Esophagus squamous epithelium (tissue), 5 donors: ENCODE measurements around the gene CYB5B. TPM values are rescaled to one million over a fixed set of nuclear protein-coding genes. Genes with fewer than 3 reads are reported as not detected.

Experiments
- DNase-seq: peaks from one replicate; lab custom pipeline; 2025; lab: John Stamatoyannopoulos, UW
- H3K27ac ChIP-seq, 4 donors: fragments of 200-600 bp; sonication (generic); one replicate each; pipeline ENCODE4 v1.5.1; 2016 to 2019; ENCODE audit warnings: mild to moderate bottlenecking in 1 of 4
- H3K27me3 ChIP-seq, 4 donors: fragments of 200-600 bp; sonication (generic); 1 replicate in 3 of 4; 2 replicates in 1 of 4; pipeline versions ENCODE4 v1.5.1 to v1.6.0; 2017 to 2021; ENCODE audit warnings: antibody characterized with exemption in 1 of 4
- H3K36me3 ChIP-seq, 3 donors: fragments of 200-600 bp; sonication (generic); one replicate each; pipeline ENCODE4 v1.5.1; 2016 to 2019
- H3K4me1 ChIP-seq, 3 donors: fragments of 200-600 bp; sonication (generic); one replicate each; pipeline ENCODE4 v1.5.1; 2017 to 2019
- H3K4me3 ChIP-seq, 4 donors: fragments of 200-600 bp; sonication (generic); 1 replicate in 3 of 4; 2 replicates in 1 of 4; pipeline ENCODE4 v1.5.1; 2016 to 2019; ENCODE audit warnings: mild to moderate bottlenecking in 2 of 4, moderate library complexity in 1 of 4
- H3K9me3 ChIP-seq, 3 donors: fragments of 200-600 bp; sonication (generic); one replicate each; pipeline ENCODE4 v1.5.1; 2016 to 2019
- POLR2A ChIP-seq, 4 donors: fragments of 450-650 bp; IDR thresholded peaks; one replicate each; pipeline ENCODE4 v1.6.1; 2017; ENCODE audit warnings: antibody characterized with exemption in 4 of 4, mild to moderate bottlenecking in 4 of 4, moderate library complexity in 3 of 4
- WGBS, 2 donors: methylation state at CpG; one replicate each; pipeline ENCODE4 v1.1.5; 2018; 5-methylcytosine and 5-hydroxymethylcytosine counted together
- intact Hi-C: fragments of 100-400 bp; cut with DNase I; formaldehyde crosslinking; loops from one replicate; pipeline ENCODE4 v1.15.0; 2022
- total RNA-seq, 4 donors: library from RNA; depleted of rRNA; stranded (reverse); fragments of >200 nt; gene quantifications; one replicate each; pipeline ENCODE4 v1.1.0, GENCODE V29; 2016
- TF ChIP-seq, protein P1 (sequence below), 6 experiments: fragments of 450-650 bp in 4 of 6; fragments of 200-600 bp in 2 of 6; sonication (generic) in 2 of 6; IDR thresholded peaks; one replicate each; pipeline ENCODE4 v1.5.1; 2016 to 2019; ENCODE audit warnings: antibody characterized with exemption in 6 of 6, mild to moderate bottlenecking in 4 of 6, moderate library complexity in 4 of 6
- donor health status: DM: yes; HTN: yes; CAD: no.

Gene CYB5B
- total RNA-seq, 4 donors from 2014 or later = 23.7 to 45.7 (median 39.6) TPM

DNA sequence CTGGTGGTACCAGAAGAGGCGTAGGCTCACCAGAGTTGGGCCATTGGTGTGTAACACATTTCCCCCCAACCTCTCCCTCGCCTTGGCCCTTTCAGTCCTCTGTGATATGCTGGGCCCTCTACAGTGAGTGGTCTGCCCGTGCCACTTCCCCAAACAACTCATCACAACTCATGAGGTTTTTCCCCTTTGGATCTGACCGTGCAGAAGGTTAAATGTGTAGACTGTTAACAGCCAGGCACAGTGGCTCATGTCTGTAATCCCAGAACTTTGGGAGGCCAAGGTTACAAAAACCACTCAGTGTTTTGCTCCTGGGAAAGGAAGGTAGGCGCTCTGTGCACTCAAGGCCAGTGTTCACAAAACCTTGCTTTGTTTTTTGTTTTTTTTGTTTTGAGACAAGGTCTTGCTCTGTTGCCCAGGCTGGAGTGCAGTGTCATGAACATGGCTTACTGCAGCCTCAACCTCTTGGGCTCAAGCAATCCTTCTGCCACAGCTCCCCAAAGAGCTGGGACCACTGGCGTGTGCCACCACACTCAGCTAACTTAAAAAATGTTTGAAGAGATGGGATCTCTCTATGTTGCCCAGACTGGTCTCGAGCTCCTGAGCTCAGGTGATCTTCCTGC, 11.3 kb upstream of the CYB5B start:
- TF ChIP-seq POLR2A (IDR thresholded peaks at IDR 0.05) = no peak
- TF ChIP-seq, protein P1, sequence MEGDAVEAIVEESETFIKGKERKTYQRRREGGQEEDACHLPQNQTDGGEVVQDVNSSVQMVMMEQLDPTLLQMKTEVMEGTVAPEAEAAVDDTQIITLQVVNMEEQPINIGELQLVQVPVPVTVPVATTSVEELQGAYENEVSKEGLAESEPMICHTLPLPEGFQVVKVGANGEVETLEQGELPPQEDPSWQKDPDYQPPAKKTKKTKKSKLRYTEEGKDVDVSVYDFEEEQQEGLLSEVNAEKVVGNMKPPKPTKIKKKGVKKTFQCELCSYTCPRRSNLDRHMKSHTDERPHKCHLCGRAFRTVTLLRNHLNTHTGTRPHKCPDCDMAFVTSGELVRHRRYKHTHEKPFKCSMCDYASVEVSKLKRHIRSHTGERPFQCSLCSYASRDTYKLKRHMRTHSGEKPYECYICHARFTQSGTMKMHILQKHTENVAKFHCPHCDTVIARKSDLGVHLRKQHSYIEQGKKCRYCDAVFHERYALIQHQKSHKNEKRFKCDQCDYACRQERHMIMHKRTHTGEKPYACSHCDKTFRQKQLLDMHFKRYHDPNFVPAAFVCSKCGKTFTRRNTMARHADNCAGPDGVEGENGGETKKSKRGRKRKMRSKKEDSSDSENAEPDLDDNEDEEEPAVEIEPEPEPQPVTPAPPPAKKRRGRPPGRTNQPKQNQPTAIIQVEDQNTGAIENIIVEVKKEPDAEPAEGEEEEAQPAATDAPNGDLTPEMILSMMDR (IDR thresholded peaks at IDR 0.05) = no peak
- Histone ChIP-seq H3K9me3 (no peaks in the 10 kb centered on the region), H3K36me3 (no peaks in the 10 kb centered on the region), H3K4me3 (no peak overlapping the region), H3K27ac (no peak overlapping the region), H3K4me1 (peaks cover 0 to 43% (median 31%) of the 10 kb centered on the region in 3 donors), H3K27me3 (no peaks in the 10 kb centered on the region)
- intact Hi-C loops = no loop called here
- DNase-seq = no peak
- 88 to 89% methylated on average over 7 of the region's 7 CpGs for WGBS, 2 donors

DNA sequence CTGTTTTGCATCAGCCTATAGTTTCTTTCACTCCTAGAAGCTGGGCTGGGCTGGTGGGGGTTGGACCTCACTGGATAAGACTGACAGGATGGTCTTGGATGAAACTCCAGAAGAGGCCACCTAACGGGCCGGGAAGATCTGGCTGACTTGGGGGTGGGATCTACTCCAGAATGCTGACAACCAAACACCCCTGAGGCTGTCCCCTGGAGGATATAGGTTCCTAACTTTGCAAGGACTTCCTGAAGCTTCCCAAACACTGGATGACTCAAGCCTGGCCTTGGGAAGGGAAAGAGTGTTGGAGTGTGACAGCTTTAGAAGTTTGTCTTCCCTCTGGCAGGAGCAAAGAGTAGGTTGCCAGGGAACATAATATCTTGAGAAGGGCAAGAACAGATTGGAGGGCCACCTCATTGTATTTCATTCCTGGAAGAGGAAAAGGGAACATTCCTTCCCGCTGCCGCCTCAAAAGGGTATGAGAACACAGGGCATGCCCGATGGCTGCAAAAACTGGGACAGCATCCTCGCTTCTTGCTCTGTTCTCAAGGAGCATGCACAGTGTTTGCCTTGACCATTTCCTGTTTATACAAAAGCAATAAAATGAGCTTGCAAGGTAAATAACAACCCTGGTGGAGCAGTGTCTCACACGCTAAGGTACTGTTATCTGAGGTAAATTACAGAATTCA, 6.8 kb upstream of the CYB5B start:
- Histone ChIP-seq H3K4me1 (peaks cover 0 to 19% (median 10%) of the 10 kb centered on the region in 3 donors), H3K4me3 (no peak overlapping the region), H3K27ac (peak overlapping the region; percentile 45 to 72 (median 60)), H3K9me3 (no peaks in the 10 kb centered on the region), H3K27me3 (no peaks in the 10 kb centered on the region), H3K36me3 (no peaks in the 10 kb centered on the region)
- TF ChIP-seq, protein P1 (IDR thresholded peaks at IDR 0.05) = no peak
- TF ChIP-seq POLR2A (IDR thresholded peaks at IDR 0.05) = no peak
- intact Hi-C loops = no loop called here
- DNase-seq = no peak
- 21 to 31% methylated on average over 7 of the region's 7 CpGs for WGBS, 2 donors

DNA sequence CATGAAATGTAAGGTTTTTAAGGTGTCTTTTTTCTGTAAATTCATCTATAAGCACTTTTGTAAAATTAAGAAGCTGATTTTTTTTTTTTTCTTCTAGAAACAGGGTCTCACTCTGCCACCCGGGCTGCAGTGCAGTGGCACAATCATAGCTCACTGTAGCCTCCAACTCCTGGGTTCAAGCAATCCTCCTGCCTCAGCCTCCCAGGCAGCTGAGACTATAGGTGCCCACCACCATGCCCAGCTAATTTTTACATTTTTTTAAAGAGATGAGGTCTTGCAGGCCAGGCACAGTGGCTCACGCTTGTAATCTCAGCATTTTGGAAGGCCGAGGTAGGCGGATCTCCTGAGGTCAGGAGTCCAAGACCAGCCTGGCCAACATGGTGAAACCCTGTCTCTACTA, 4.5 kb upstream of the CYB5B start:
- TF ChIP-seq, protein P1 (IDR thresholded peaks at IDR 0.05) = no peak
- no peak for TF ChIP-seq POLR2A (IDR thresholded peaks at IDR 0.05)

DNA sequence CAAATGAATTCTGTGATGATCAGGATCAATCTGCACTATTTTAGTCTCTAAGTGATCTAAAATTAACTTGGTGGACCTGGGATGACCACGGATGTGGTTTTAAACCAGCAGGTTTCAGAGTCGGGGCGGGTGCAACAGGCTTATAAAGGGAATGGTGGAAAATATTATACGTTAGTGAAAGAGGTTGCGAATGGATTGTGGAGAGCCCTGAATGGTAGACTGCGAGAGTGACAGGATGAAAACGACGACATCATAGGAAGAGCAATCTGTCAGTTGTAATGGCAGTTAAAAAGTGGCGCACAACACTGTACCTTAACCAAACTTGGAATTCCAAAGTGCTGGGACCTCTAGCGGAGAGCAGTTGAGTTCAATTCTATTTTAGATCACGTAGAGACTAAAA, 1.2 kb upstream of the CYB5B start:
- Histone ChIP-seq H3K36me3 (peaks cover 0 to 16% (median 10%) of the 10 kb centered on the region in 3 donors), H3K4me1 (peaks cover 0 to 28% (median 5%) of the 10 kb centered on the region in 3 donors), H3K9me3 (no peaks in the 10 kb centered on the region), H3K4me3 (no peak overlapping the region), H3K27me3 (no peaks in the 10 kb centered on the region), H3K27ac (no peak overlapping the region)
- 84 to 87% methylated on average over 11 of the region's 11 CpGs for WGBS, 2 donors
- intact Hi-C loops = no loop called here
- TF ChIP-seq, protein P1 (IDR thresholded peaks at IDR 0.05) = no peak
- TF ChIP-seq POLR2A (IDR thresholded peaks at IDR 0.05) = no peak
- no peak for DNase-seq

More for the DNA sequence above, 4.5 kb upstream of the CYB5B start:
- H3K36me3 ChIP-seq = no peaks in the 10 kb centered on the region
- no peaks in the 10 kb centered on the region for H3K9me3 ChIP-seq
- no peak overlapping the region for H3K4me3 ChIP-seq
- no peak overlapping the region for H3K27ac ChIP-seq
- H3K4me1 ChIP-seq = peaks cover 0 to 27% (median 10%) of the 10 kb centered on the region in 3 donors
- H3K27me3 ChIP-seq = no peaks in the 10 kb centered on the region
- DNase-seq = no peak
- intact Hi-C loops = no loop called here
- 96 to 100% methylated on average over 1 to 4 of the region's 4 CpGs for WGBS, 2 donors
